Measurements from ENCODE around the gene NR3C2. TPM values are rescaled to one million over a fixed set of nuclear protein-coding genes. Genes with fewer than 3 reads are reported as not detected.

NR3C2 gene
- polyA plus RNA-seq, 1 of the 3 experiments (the other 2 are of a cell fraction) = 0.02 TPM

DNA sequence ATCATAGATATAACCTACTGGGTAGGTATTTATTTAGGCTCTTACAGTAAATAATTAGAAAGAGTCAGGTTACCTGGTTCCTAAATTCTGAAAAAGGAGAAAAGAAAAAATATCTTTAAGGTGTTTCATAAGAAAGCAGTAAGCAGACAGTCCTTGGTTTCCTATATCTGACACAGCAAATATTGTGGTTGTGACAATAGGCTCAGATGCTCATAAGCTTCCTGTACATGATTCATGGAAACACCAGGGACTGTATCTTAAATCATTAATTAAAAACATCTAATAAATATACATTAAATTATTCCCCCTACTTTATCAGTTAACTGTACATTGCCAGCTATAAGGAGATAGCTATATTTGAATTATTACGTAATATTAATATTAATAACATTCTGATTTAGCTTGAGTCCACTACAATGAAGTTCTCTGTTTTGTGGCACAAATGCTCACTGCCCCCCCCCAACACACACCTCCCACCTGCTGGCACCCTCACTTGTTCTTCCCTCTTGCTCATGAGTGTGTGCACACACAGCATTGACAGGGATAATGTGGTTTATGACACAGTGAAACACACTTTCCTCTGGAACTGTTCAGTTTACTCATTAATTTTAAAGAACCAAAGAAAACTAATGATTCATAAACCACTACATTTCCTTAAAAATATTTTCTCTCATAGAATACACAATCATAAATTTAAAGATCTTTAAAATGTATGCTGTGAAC lies 187.4 kb downstream of the NR3C2 start (continued):
- TF ChIP-seq EP300 (IDR thresholded peaks at IDR 0.05; ENCODE audit: borderline replicate concordance in 1 of 2, low read depth in 1 of 2, low read length in 1 of 2) (no peak), ELF1 (IDR thresholded peaks at IDR 0.05) (no peak)

DNA sequence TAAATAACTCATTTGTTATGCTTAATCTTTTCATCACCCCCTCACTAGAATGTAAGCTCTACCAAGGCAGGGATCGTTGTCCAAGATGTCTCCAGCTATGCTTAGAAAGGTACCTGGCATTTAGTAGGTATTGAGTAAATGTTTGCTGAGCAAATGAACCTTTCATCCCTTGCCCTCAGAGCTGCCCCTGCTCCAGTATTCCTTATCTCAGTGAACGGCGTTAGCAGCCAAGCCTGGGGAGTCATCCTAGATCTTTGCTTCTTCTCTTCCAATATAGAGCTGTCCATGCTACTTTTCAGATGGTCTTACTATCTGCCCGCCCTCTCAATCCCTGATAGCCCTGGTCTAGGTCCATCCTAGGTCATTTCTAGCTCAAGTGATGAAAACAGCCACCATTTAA lies 188.4 kb downstream of the NR3C2 start:
- Histone ChIP-seq H3K4me3 (ENCODE audit: low read depth in 2 of 2, low read length in 1 of 2) (no peak overlapping the region), H3K9me3 (no peaks in the 10 kb centered on the region), H3K4me2 (no peak overlapping the region), H3K79me2 (ENCODE audit: insufficient read depth) (no peaks in the 10 kb centered on the region), H3K9ac (no peak overlapping the region), H3K27me3 (ENCODE audit: insufficient read depth) (no peaks in the 10 kb centered on the region), H3F3A (replicated peaks; ENCODE audit: insufficient read depth) (no peaks in the 10 kb centered on the region), H3K36me3 (replicated peaks in 1 of 2; ENCODE audit: control insufficient read depth in 1 of 2, insufficient read depth in 2 of 2, low read length in 1 of 2) (no peaks in the 10 kb centered on the region), H3K27ac (ENCODE audit: low read depth in 2 of 2, low read length in 1 of 2) (no peak overlapping the region), H2AFZ (ENCODE audit: low read depth) (no peak overlapping the region), H3K4me1 (ENCODE audit: control insufficient read depth in 1 of 2, insufficient read depth in 2 of 2, low read depth in 1 of 2, low read length in 1 of 2) (no peaks in the 10 kb centered on the region; a peak in 1 of 4 replicates), H3K9me2 (no peaks in the 10 kb centered on the region), H4K20me1 (ENCODE audit: insufficient read depth) (no peaks in the 10 kb centered on the region)
- no peak for TF ChIP-seq RCOR1 (IDR thresholded peaks at IDR 0.05; ENCODE audit: low read length)
- TF ChIP-seq TEAD4 (IDR thresholded peaks at IDR 0.05; ENCODE audit: borderline replicate concordance, insufficient read depth) = no peak
- CTCF ChIA-PET = interaction anchor here (0.6 kb wide), 1 partner anchor 114 kb away, joined by 3 read pairs; no protein-coding TSS in a partner anchor
- 49% methylated on average over 4 of the region's 4 CpGs for WGBS (ENCODE audit: low lambda C conversion rate)
- POLR2A ChIA-PET = no interaction called here
- DNase-seq = no peak

DNA sequence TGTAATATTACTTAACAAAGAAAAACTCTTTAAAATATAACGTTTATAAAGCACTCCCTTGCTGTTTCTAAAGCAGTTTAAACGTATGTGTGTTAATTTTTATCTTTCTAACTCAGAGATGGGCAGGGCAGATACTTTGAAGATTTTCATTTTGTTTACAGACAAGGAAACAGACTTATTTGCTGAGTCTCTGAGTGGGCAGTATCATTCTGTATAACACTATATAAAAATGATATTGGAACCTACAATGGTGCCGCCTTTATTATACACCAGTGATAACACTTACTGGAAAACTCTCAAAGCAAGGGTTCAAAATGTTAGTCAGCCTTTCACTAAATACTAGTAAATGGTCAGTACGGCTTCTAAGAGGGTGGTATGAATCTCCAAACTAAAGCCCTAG lies 193.4 kb downstream of the NR3C2 start:
- CTCF ChIA-PET = no interaction called here

More for the DNA sequence above, 193.4 kb downstream of the NR3C2 start:
- 29% methylated on average over 4 of the region's 4 CpGs for WGBS (ENCODE audit: low lambda C conversion rate)
- Histone ChIP-seq H3K9me3 (no peaks in the 10 kb centered on the region), H3K9me2 (no peaks in the 10 kb centered on the region), H3K27ac (ENCODE audit: low read depth in 2 of 2, low read length in 1 of 2) (no peak overlapping the region), H3K4me3 (ENCODE audit: low read depth in 2 of 2, low read length in 1 of 2) (no peak overlapping the region), H2AFZ (ENCODE audit: low read depth) (no peak overlapping the region), H4K20me1 (ENCODE audit: insufficient read depth) (no peaks in the 10 kb centered on the region), H3K9ac (no peak overlapping the region), H3F3A (replicated peaks; ENCODE audit: insufficient read depth) (no peaks in the 10 kb centered on the region), H3K27me3 (ENCODE audit: insufficient read depth) (no peaks in the 10 kb centered on the region), H3K4me1 (ENCODE audit: control insufficient read depth in 1 of 2, insufficient read depth in 2 of 2, low read depth in 1 of 2, low read length in 1 of 2) (no peaks in the 10 kb centered on the region; a peak in 1 of 4 replicates), H3K4me2 (no peak overlapping the region), H3K36me3 (replicated peaks in 1 of 2; ENCODE audit: control insufficient read depth in 1 of 2, insufficient read depth in 2 of 2, low read length in 1 of 2) (no peaks in the 10 kb centered on the region), H3K79me2 (ENCODE audit: insufficient read depth) (no peaks in the 10 kb centered on the region)
- POLR2A ChIA-PET = no interaction called here
- TF ChIP-seq, protein P1, sequence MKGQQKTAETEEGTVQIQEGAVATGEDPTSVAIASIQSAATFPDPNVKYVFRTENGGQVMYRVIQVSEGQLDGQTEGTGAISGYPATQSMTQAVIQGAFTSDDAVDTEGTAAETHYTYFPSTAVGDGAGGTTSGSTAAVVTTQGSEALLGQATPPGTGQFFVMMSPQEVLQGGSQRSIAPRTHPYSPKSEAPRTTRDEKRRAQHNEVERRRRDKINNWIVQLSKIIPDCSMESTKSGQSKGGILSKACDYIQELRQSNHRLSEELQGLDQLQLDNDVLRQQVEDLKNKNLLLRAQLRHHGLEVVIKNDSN (IDR thresholded peaks at IDR 0.05; ENCODE audit: borderline replicate concordance, low read depth) = no peak
- TF ChIP-seq CHD2 (IDR thresholded peaks at IDR 0.05; ENCODE audit: low read length, partially characterized antibody) (no peak), NRF1 (IDR thresholded peaks at IDR 0.05; ENCODE audit: low read depth, low read length) (no peak), TCF12 (IDR thresholded peaks at IDR 0.05) (no peak), RXRA (IDR thresholded peaks at IDR 0.05; ENCODE audit: borderline replicate concordance, low read depth) (no peak), FOSL2 (IDR thresholded peaks at IDR 0.05; ENCODE audit: borderline replicate concordance, low read depth) (no peak), ELF1 (IDR thresholded peaks at IDR 0.05) (no peak), EZH2phosphoT487 (IDR thresholded peaks at IDR 0.05; ENCODE audit: borderline replicate concordance, low read depth) (no peak), SIN3A (IDR thresholded peaks at IDR 0.05; ENCODE audit: borderline replicate concordance, low read depth, low read length) (no peak), GATA2 (CRISPR knock-in tag; IDR thresholded peaks at IDR 0.05) (no peak), RAD21 (IDR thresholded peaks at IDR 0.05; ENCODE audit: low read length) (no peak), POLR2AphosphoS5 (IDR thresholded peaks at IDR 0.05; ENCODE audit: low read depth, low read length) (no peak), MEF2A (IDR thresholded peaks at IDR 0.05; ENCODE audit: borderline replicate concordance, low read depth) (no peak), YY1 (IDR thresholded peaks at IDR 0.05; ENCODE audit: low read depth) (no peak)
- TF ChIP-seq, protein P2, sequence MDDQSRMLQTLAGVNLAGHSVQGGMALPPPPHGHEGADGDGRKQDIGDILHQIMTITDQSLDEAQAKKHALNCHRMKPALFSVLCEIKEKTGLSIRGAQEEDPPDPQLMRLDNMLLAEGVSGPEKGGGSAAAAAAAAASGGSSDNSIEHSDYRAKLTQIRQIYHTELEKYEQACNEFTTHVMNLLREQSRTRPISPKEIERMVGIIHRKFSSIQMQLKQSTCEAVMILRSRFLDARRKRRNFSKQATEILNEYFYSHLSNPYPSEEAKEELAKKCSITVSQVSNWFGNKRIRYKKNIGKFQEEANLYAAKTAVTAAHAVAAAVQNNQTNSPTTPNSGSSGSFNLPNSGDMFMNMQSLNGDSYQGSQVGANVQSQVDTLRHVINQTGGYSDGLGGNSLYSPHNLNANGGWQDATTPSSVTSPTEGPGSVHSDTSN (IDR thresholded peaks at IDR 0.05) = no peak
- no peak for DNase-seq

All from SK-N-SH (cell line).